HG03103 (cell line): Measurements from ENCODE around the gene OGDH.
"Not testable (repeated sequence)": the region's sequence is repeated elsewhere in the genome, so short reads cannot be mapped to it uniquely, and the experiment has no call there.

Source experiments
- ATAC-seq: cut with Tn5 transposase; IDR thresholded peaks from one replicate; pipeline ENCODE4 v1.9.1; 2021; ENCODE audit warnings: low read depth; ENCODE audit not compliant: unreplicated experiment

Gene OGDH

DNA sequence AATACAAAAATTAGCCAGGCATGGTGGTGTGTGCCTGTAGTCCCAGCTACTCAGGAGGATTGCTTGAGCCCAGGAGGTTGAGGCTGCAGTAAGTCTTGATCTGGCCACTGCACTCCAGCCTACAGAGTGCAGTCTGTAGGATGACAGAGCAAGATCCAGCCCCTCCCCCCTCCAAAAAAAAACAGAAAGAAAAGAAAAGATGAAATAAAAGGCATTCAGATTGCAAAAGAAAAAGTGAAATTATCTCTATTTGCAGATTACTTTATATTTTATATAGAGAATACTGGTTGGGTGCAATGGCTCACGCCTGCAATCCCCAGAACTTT, 121.5 kb downstream of the OGDH start:
- no peak for ATAC-seq

DNA sequence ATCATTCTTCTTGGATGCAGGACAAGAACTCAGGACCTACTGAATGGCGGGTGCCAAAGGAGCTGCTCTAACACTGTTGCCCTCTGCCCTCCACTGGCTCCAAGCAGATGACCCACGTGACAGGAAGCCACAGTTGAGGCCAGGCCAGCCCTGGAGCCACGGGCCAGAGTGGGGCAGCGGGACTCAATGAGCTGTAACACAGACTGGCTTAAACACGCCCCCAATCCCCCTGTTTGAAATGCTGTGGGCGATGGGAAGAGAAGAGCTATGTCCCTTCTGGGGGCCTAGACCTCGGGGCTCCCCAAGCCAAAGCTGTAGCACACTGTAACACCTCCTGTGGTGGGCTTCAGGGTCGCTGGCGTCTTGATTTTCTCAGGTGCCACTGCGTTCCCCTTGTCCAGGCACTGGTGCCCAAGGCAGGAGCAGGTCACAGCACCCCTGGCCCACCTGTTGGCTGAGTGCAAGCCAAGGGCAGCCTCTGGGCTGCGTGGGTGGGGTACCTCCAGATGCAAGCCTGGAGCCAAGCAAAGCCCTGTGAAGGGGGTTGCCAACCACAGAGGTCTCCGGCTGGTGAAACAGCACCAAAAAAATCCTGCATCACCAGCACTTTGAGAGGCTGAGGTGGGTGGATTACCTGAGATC, 123.6 kb downstream of the OGDH start:
- ATAC-seq, result no peak

DNA sequence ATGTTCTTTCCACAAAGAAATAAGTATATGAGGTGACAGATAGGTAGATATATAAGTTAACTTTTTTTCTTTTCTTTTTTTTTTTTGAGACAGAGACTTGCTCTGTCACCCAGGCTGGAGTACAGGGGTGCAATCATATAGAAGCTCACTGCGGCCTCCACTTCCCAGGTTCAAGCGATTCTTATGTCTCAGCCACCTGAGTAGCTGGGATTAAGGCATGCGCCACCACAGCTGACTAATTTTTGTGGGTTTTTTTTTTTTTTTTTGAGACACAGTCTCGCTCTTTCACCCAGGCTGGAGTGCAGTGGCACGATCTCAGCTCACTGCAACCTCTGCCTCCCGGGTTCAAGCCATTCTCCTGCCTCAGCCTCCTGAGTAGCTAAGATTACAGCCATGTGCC, 126.5 kb downstream of the OGDH start:
- ATAC-seq, result not testable (repeated sequence)

DNA sequence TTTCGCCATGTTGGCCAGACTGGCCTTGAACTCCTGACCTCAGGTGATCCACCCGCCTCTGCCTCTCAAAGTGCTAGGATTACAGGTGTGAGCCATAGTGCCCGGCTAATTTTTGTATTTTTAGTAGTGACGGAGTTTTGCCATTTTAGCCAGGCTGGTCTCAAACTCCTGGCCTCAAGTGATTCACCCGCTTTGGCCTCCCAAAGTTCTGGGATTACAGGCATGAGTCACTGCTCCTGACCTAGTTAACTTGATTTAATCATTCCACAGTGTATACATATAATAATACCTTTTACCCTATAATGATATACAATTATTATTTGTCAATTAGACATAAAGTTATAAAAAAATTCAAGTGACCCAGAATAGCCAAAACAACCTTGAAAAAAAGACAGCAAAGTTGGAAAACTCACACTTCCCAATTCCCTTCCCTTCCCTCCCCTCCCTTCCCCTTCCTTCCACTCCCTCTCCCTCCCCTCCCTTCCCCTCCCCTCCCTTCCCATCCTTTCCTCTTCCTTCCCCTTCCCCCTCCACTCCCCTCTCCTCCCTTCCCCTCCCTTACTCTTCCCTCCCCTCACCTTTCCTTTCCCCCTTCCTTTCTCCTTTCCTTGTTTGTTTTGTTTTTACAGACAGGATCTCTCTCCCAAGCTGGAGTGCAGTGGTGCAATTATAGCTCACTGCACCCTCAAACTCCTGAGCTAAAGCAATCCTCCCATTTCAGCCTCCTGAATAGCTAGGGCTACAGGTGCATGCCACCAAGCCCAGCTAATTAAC, 127.5 kb downstream of the OGDH start:
- no peak for ATAC-seq

DNA sequence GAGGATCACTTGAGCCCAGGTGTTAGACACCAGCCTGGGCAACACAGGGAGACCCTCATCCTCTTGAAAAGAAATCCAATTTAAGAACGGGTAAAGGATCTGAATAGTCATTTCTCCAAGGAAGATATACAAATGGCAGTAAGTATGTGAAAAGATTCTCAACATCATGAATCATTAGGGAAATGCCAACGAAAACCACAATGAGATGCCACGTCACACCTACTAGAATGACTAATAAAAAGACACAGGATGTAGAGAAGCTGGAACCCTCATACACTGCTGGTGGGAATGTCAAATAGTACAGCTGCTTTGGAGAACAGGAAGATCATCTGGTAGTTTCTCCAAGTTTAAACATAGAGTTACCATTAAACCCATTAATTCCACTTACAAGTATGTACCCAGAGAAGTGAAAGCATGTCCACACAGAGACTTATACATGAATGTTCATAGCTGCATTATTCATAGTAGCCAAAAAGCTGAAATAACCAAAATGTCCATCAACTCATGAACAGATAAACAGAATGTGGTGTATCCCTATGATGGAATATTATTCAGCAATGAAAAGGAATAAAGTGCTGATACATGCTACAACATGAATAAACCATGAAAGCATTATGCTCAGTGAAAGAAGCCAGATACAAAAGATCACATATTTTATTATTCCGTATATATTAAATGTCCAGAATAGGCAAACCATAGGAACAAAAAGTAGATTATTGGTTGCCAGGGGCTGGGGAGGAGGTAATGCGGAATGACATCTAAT, 129.2 kb downstream of the OGDH start:
- no peak for ATAC-seq

DNA sequence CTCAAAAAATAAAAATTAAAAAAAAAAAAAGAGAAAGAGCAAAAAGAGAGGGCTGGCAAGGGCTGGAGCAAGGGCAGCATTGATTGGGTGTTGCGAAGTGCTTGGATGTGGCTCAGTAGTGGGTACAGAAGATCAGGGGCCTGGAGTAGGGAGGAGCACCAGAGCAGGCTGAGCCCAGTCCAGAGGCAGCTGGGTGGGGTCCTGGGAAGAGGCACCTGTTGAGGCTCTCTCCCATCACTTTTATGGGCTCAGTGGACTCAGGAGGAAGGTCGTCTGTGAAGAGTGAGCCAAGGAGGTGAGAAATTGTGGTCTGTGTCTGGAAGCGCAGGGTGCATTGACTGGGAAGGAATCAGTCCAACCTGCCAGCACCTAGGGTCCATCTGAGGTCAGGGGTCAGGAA, 130.5 kb downstream of the OGDH start:
- ATAC-seq, result no peak

DNA sequence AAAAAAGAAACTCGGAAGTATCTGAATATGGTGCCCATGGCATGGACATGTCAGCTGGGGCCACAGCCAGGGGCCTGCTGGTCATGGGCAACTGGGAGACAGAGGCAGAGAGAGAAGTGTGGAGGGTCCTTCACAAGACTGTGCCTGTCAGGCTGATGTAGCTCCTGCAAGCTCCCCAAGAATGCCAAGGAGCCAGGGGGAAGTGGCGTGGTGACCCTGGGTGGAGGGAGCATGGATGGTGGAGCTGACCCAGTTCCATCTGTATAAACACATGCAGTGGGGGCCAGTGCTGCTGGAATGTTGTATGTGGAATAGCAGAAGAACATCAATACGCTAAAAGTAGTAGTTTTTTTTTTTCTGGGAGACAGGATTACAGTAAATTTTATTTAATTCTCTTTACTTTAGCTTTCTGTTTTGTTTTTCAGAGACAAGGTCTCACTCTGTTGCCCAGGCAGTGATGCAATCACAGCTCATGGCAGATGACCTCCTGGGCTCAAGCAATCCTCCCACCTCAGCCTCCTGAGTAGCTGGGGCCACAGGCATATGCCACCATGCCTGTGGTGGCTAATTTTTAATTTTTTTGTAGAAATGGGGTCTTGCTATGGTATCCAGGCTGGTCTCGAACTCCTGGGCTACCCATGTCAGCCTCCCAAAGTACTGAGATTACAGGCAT, 131.8 kb downstream of the OGDH start:
- no peak for ATAC-seq

DNA sequence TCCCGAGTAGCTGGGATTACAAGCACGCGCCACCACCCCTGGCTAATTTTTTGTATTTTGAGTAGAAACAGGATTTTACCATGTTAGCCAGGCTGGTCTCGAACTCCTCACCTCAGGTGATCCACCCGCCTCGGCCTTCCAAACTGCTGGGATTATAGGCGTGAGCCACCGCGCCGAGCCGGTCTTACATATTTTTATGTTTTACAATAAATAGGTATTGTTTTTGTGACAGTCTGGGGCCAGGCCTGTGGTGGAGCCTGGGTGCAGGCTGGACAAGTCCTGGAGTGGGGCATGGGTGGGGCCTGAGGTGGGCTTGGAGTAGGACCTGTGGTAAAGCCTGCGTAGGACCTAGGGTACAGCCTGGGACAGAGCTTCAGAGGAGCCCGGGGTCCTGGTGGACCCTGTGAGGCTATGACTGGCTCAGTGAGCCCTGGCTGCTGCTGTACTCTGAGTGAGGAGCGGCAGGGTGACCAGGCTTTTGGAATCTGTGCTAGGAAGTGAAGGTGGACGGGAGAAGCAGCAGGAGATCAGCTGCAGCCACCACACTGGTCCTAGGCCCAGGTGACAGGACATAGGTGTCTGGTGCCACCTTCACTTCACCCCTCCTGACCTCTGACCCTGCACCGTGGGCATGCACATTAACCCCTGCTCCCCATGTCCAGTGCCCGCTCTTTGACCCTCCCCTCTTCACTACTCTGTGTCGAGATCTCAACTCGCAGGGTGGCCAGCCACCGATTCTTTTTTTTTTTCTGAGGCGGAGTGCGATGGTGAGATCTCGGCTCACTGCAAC, 132.6 kb downstream of the OGDH start:
- no peak for ATAC-seq

DNA sequence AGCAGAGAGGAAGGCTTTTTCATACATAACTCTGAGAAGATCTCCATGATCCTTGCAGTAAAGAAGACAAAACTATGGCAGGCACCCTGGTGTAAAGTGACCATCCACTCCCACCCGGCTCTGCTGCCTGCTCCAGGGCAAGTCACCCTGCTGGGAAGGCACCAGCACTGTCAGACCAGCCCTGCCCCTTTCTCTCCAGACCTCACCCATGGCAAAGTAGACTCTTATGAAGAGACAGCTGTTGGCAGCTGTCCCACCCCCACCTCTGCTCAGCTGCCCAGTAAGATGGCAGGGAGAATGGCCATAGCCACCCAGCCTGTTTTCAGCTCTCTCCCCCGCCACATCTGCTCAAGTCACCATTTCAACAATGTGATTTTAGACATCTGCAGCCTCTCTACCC, 133.6 kb downstream of the OGDH start:
- ATAC-seq, result no peak

DNA sequence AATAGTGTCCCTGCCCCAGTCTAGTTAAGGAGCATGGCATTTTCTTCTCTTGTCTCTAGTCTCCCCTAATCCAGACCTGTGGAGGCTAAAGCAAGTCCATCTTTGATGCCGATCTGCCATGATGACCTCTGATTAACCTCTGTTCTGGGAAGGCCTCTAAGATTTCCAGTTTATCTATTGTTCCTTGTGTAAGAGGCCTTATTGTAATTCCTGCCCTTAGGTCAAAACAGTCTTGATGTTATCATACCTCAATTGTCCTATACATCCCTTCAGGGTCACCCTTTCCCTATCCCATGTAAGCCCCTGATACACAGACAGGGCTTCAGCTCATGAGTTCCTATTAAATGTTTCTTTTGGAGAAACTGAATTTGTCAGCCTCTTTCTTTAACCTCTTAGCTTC, 137.3 kb downstream of the OGDH start:
- ATAC-seq, result no peak

DNA sequence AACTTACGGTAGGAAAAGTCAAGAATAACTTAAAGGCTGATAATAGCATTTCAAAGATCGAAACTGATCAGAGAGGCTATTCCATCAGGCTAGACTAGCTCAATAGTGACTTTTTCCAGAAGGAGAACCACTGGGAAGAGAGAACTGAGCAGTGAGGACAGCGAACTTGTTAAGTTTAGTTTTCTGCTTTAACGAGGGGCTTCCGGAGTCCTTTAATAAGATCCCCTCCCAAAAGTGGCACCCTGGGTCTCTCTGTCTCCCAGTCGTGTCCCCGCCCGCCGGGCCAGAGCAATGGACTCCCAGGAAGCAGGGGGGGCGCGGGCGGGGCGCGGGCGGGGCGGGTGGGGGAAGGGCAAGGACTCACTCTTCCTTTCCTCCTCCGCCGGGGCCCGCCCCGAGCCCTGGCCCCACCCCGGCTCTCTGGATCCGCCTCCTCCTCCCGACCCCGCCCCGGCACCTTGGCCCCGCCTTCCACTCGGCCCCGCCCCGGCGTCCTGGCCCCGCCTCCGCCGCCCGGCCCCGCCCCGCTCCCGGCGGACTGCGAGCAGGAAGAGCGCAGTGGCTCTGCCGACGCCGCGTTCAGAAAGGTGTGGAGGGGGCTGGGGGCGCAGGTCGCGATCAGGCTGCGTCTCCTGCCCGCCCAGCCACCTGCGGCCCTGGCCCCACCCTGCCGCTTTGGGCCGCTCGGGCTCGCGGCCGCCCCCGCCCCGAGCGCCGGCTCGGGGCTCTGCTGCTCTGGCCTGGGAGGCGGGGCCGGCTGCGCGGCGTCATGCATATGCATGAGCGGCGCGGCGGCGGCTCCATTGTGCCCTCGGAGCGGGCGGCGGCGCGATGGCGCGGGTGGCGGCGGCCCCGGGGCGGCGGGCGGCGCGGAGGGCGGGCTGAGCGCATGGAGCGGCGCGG, 141.9 kb downstream of the OGDH start, which contains the start of gene ZMIZ2:
Gene ZMIZ2, plus strand, starts transcription at position 803 of the 903 bp plus-strand sequence. CDS start 7,403 bp downstream, outside the sequence.
- peak; percentile 61 for ATAC-seq

DNA sequence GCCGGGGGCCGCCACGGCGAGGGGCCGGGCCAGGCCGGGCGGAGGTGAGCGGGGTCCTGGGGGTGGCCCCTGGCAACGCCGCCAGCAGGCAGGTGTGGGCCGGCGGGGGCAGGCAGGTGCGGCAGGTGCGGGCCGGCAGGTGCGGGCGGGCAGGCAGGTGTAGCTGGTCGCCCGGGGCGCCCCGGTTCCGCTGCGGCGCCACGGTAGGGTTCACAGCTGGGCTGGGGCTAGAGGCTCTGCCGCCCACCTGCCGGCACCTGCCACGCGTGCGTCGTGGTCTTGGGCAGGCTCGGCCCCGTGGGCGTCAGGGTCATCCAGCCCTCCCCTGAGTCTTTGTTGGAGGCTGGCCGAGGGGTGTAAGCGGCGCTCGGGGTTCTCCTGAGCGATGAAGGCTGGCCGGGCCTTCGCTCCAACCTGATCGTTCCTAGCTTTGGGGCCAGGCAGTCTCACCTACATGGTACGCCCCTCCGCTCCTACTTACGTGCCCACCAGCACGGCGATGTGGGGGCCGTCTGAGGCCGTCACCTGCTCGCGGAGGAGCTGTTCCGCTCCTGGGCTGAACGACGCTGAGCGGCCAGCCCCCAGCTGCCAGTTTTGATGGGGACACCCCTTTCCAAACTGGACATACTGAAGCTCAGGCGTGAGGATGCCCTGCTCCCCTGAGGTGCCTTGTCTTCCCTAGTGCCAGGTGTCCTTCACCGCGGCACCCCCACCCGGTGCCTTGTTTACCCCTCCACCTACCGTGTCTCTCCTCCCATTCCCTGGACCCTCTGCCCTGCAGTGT, 142.7 kb downstream of the OGDH start:
- ATAC-seq, result peak; percentile 3

DNA sequence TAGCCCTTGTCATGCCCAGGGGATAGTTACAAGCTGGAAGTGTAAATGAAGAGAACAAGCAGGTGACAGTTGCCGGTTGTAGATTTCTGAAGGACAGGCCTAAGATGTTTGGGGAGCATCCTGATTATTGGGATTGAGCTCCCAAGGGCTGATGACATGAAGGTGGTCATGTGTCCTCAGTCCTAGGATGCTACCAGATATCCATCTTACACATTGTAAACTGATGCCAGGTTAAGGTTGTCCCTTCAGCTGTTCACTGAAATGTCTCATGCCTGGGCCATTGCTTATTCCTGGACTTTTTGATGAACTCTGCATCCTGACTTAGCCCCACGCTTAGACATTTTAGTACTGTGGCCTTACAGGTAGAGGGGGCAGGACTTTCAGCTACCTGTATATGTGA, 143.6 kb downstream of the OGDH start:
- no peak for ATAC-seq

DNA sequence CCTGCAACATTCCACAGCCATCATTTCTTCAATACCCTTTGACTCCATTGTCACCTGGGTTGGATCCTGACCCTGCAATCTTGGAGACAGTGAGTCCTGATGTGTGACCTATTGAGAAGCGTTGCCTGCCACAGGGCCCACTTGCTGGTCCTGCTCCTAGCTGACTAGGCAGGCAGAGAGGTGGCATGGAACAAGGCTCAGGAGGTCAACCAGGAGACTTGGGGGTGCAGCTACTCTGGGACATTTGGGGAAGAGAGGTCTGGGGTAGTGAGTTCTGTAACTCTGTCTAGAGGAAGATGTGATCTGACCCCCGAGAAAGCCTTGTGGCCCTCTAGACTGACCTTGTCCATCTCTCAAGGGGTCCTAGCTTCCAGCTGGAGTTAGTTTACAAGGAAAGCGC, 144.0 kb downstream of the OGDH start:
- ATAC-seq, result no peak

DNA sequence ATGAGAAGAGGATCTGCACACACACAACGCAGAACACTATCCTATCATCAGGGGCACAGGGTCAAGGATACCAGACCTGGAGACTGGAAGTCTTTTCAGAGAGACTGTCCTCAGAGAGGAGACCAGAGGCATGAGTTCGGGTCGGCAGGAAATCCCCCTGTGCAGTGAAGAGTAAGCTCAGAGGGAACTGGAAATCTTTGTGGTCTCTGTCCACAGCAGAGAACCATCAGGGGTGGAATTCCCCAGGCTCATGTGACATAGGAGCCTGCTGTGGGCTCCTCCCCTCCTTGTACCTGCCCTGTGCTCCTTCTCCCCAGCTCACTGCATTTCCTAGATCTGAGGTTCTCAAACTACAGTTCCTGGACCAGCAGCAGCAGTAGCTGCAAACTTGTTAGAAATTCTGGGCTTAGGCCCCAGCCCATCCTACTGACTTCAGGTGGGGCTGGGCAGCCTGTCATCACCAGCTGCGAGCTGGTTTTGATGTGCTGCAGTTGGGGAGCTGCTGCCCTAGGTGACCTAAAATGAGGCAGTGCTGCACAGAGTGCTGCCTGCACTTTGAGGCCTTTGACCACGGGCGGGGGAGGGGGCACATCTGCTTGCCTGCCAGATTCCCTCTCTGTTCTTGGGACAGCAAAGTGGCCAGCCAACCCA, 144.6 kb downstream of the OGDH start:
- peak; percentile 40 for ATAC-seq

DNA sequence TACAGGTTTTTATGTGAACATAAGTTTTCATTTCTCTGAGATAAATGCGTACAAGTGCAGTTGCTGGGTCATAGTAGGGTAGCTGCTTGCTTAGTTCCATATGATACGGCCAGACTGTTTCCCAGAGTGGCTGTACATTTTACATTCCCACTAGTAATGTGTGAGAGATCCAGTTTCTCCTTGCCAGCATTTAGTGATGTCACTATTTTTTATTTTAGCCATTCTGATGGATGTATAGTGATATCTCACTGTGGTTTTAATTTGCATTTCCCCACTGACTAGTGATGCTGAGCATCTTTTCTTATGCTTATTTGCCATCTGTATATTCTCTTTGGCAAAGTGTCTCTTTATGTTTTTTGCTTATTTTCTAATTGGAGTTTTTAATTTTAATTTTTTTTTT, 146.4 kb downstream of the OGDH start:
- no peak for ATAC-seq

DNA sequence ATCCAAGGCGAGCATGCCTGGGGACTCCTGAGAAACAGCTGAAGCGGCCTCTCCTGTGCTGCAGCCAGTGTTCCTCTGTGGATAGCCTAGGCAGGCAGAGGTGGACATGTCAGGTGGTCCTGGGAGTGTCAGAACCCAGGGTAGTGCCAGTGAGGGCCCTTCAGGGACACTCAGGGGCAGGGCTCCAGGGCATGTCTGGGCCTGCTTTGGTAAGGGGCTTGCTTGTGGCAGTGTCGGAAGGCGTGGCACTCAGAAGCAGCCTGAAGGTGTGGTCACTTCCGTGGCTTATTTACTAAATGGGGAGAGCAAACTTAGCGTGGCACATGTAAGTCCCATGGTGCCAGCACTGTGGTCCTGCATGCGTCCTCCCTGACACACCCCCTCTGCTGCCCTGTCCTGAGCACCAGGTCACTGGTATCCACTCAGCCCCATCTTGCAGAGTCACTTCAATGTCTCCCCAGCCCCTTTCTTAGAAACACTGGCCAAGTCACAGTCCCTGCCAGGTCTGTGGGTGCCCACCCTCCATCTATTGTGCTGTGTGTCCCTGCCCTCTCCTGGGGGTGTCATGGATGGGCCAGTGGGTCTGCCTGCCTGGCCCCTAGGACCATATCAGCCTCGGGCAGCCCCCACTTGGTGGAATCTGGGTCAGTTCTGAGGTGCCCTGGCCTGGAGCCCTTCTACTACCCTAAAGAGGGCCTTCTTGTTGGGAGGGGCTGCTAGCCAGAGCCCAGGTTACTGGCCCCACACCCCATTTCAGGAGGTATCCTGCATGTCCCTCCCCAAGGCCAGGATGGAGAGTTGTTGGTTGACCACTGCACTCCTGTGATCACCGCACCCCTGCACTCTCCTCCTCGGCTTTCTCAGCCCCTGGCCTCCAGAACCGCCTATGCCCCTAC, 148.6 kb downstream of the OGDH start:
- no peak for ATAC-seq
